Activated naive CD4-positive, alpha-beta T cell treated with anti-CD3 and anti-CD28 coated beads, Interleukin-2, amount 50 U/mL, for 16 hours (primary cell): Measurements from ENCODE around the gene RBBP5.

Source experiments
- DNase-seq: peaks from one replicate; pipeline ENCODE4 v3.0.0-alpha.2; 2020

RBBP5 gene

GRCh38 chr1:205054013-205054412 is 67.8 kb downstream of the RBBP5 start:
- DNase-seq, result no peak

- no peak for DNase-seq
These were observed 68.5 kb downstream of the RBBP5 start for GRCh38 chr1:205053296-205053695.

- no peak for DNase-seq
These were observed 69.1 kb downstream of the RBBP5 start for GRCh38 chr1:205052690-205053089.

- no peak for DNase-seq
These were observed 72.3 kb downstream of the RBBP5 start for GRCh38 chr1:205049479-205049878.

GRCh38 chr1:205048382-205048781 is 73.4 kb downstream of the RBBP5 start:
- DNase-seq, result no peak

- no peak for DNase-seq
These were observed 74.0 kb downstream of the RBBP5 start for GRCh38 chr1:205047764-205048231.

- no peak for DNase-seq
These were observed 74.9 kb downstream of the RBBP5 start for GRCh38 chr1:205046870-205047269.

- DNase-seq, result no peak
These were observed 76.6 kb downstream of the RBBP5 start for GRCh38 chr1:205045146-205045545.

GRCh38 chr1:205044741-205045140 is 77.0 kb downstream of the RBBP5 start:
- DNase-seq, result no peak

GRCh38 chr1:205043866-205044265 is 77.9 kb downstream of the RBBP5 start:
- no peak for DNase-seq

GRCh38 chr1:205042911-205043806 is 78.6 kb downstream of the RBBP5 start, which contains the start of gene CNTN2:
TSS of gene CNTN2 (plus strand) at chr1:205043212. CDS start at chr1:205053186, 9,974 bp downstream.
- DNase-seq, result no peak

GRCh38 chr1:205041998-205042910 is 79.5 kb downstream of the RBBP5 start:
- no peak for DNase-seq

- no peak for DNase-seq
These were observed 80.6 kb downstream of the RBBP5 start for GRCh38 chr1:205041001-205041715.

- no peak for DNase-seq
These were observed 83.5 kb downstream of the RBBP5 start for GRCh38 chr1:205038132-205038786.

- DNase-seq, result no peak
These were observed 84.2 kb downstream of the RBBP5 start for GRCh38 chr1:205037539-205037938.
